Skeletal muscle tissue (tissue), 4 donors: ENCODE results near the gene DIS3L2. TPM values are rescaled to one million over a fixed set of nuclear protein-coding genes. Genes with fewer than 3 reads are reported as not detected.

Experiments
- H3K27ac ChIP-seq: one replicate; pipeline ENCODE4 v1.7.0; 2013; ENCODE audit warnings: mild to moderate bottlenecking, low read depth, low read length, inconsistent platforms
- H3K27me3 ChIP-seq, 3 donors: one replicate each; pipeline ENCODE4 v1.7.0; 2013; ENCODE audit warnings: low read length in 3 of 3; ENCODE audit not compliant: control insufficient read depth in 3 of 3, insufficient read depth in 3 of 3
- H3K36me3 ChIP-seq, 3 donors: one replicate each; pipeline ENCODE4 v1.7.0; 2013; ENCODE audit warnings: low read length in 3 of 3; ENCODE audit not compliant: control insufficient read depth in 3 of 3, insufficient read depth in 3 of 3
- H3K4me1 ChIP-seq, 3 donors: one replicate each; pipeline ENCODE4 v1.7.0; 2013; ENCODE audit warnings: low read length in 3 of 3, mild to moderate bottlenecking in 3 of 3; ENCODE audit not compliant: control insufficient read depth in 3 of 3, insufficient read depth in 3 of 3
- H3K4me3 ChIP-seq, 3 donors: one replicate each; pipeline ENCODE4 v1.7.0; 2013; ENCODE audit warnings: low read length in 3 of 3
- H3K9ac ChIP-seq, 3 donors: one replicate each; pipeline ENCODE4 v1.7.0; 2013; ENCODE audit warnings: low read length in 3 of 3, mild to moderate bottlenecking in 3 of 3, moderate library complexity in 2 of 3, low read depth in 1 of 3
- H3K9me3 ChIP-seq, 3 donors: one replicate each; pipeline ENCODE4 v1.7.0; 2013; ENCODE audit warnings: low read length in 3 of 3; ENCODE audit not compliant: control insufficient read depth in 3 of 3
- total RNA-seq: library from RNA; depleted of rRNA; stranded (reverse); fragments of >200 nt; gene quantifications from one replicate; pipeline ENCODE4 v1.2.3, GENCODE V29; 2014
- donor health status: Osteomylitis.

The DIS3L2 gene
- total RNA-seq, 1 donor from 2014 or later = 24.0 TPM

DNA sequence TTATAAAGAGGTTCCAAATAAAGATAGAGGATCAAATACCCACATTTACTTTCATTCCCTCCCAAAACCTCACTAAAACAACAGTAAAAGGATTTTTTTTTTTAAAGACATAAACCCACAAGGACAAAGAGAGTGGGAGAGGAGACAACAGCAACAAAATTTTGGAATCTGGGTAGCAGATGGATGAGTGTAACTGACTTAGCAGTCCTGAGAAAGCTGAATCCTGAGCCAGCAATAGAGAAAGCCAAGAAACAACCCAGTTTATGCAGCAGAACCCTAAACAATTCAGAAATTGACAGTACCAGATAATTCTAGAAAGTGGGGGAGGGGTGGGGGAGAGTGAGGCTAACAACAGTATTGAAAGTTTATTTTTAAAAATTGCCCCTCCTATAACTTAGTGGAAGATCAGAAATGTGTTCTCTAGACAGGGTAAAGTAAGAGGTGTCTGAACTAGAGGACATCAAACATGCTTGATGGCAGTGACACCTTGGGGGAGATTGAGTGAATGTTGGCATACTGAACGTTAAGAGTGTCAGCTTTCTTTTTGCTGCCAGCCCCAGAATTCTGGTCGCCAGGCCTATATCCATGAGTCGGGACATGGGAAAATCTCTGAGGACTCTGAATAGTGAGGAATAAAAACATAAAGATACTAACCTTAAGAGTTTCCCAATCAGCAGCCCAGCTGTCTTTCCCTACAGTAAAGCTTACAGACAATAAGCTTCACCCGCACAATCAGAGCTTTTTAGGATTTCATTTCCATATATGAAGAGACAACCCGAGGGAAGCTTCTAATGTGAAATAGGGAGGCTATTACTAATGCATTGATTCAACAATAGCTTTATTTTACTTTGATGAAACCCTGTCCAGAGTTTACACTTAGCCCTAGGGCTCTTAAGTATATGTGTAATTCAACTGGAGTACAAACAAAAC lies 289.0 kb downstream of the DIS3L2 start:
- H3K4me1 ChIP-seq = no peaks in the 10 kb centered on the region
- no peak overlapping the region for H3K27ac ChIP-seq
- no peaks in the 10 kb centered on the region for H3K9me3 ChIP-seq
- peaks cover 4 to 12% (median 11%) of the 10 kb centered on the region in 3 donors for H3K36me3 ChIP-seq
- H3K4me3 ChIP-seq = no peak overlapping the region
- H3K27me3 ChIP-seq = no peaks in the 10 kb centered on the region
- no peak overlapping the region for H3K9ac ChIP-seq

DNA sequence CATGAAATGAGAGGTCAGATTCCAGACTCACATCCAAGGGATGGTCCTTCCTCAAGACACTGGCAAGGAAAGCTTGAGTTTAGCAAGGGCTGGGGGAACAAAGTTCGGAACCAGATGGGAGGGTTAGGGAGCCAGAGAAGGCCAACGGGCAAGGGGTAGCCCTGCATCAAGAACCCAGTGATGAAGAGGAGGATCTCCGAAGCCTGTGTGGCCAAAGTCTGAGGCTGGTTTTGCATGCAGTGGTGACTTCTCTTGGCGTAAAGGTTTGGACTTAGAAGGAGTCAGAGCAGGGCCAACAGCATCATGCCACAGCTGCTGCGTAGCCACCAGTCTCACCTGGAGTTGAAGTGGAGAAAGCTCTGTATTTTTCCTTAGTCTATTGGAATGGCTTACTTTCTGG lies 293.5 kb downstream of the DIS3L2 start:
- H3K4me3 ChIP-seq = no peak overlapping the region
- H3K27ac ChIP-seq = no peak overlapping the region
- H3K27me3 ChIP-seq = no peaks in the 10 kb centered on the region
- H3K9me3 ChIP-seq = no peaks in the 10 kb centered on the region
- no peak overlapping the region for H3K9ac ChIP-seq
- peaks cover 0 to 5% (median 0%) of the 10 kb centered on the region in 3 donors for H3K36me3 ChIP-seq
- peaks cover 0 to 8% (median 4%) of the 10 kb centered on the region in 3 donors for H3K4me1 ChIP-seq

DNA sequence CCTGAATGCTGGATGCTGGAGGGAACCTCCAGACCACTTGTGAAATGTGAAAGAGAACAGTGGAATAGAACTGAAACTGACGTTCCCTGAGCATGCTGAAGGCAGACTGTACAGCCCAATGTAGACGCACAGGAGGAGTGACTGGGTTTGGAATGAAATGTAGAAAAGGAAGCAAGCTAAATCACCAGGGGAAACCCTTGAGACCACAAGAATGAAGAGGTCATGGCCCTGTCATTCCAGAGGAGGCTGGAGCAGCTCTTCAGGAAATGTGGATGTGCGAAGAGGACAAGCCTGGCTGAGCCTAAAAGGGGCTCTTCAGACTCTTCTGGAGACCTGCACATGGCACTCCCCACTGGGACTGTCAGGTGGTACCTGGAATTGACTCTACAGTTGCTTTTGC lies 298.6 kb downstream of the DIS3L2 start:
- no peak overlapping the region for H3K4me3 ChIP-seq
- H3K27me3 ChIP-seq = no peaks in the 10 kb centered on the region
- H3K36me3 ChIP-seq = peaks cover 15 to 21% (median 18%) of the 10 kb centered on the region in 3 donors
- H3K9ac ChIP-seq = no peak overlapping the region
- H3K4me1 ChIP-seq = peaks cover 4 to 11% (median 4%) of the 10 kb centered on the region in 3 donors
- no peaks in the 10 kb centered on the region for H3K9me3 ChIP-seq
- H3K27ac ChIP-seq = no peak overlapping the region

DNA sequence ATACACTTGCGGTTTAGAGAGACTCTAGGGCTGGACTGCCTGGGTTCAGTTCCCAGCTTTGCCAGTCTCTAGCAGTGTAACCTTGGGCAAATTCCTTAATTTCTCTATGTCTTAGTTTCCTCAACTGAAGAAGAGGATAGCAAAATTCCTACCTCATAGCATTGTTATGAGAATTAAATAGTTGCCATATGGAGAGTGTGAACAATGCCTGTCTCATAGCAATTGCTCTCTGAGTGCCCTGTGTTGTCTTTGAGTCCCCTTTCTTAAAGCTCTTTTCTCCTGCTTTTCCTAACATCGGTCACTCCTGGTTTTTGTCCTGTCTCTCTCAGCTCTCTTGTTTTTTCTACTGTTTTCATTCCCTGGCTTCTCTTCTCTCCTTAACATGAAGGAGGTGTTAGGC lies 300.3 kb downstream of the DIS3L2 start:
- Histone ChIP-seq H3K4me1 (peaks cover 4 to 11% (median 4%) of the 10 kb centered on the region in 3 donors), H3K36me3 (peaks cover 20 to 21% (median 21%) of the 10 kb centered on the region in 3 donors), H3K4me3 (no peak overlapping the region), H3K9me3 (no peaks in the 10 kb centered on the region), H3K27me3 (no peaks in the 10 kb centered on the region), H3K27ac (no peak overlapping the region), H3K9ac (no peak overlapping the region)

DNA sequence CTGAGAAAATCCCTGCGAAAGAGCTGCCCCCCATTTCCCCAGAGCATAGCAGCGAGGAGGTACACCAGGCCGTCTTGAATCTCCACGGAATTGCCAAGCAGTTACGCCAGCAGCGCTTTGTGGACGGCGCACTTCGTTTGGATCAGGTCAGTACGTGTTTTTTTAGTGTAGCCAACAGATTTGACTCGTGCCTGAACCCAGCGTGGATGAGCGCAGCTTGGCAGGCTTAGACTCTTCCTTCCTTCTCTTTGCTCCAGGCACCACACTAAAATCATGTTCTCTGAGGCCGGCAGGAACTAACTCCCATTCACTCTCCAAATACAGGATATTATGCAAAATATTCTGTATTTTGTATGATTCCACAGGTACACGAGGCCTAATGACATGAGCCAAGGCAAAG lies 301.8 kb downstream of the DIS3L2 start:
- H3K4me3 ChIP-seq = no peak overlapping the region
- H3K9me3 ChIP-seq = no peaks in the 10 kb centered on the region
- H3K4me1 ChIP-seq = peaks cover 4 to 11% (median 4%) of the 10 kb centered on the region in 3 donors
- peaks cover 20 to 21% (median 21%) of the 10 kb centered on the region in 3 donors for H3K36me3 ChIP-seq
- H3K9ac ChIP-seq = no peak overlapping the region
- no peaks in the 10 kb centered on the region for H3K27me3 ChIP-seq
- no peak overlapping the region for H3K27ac ChIP-seq

DNA sequence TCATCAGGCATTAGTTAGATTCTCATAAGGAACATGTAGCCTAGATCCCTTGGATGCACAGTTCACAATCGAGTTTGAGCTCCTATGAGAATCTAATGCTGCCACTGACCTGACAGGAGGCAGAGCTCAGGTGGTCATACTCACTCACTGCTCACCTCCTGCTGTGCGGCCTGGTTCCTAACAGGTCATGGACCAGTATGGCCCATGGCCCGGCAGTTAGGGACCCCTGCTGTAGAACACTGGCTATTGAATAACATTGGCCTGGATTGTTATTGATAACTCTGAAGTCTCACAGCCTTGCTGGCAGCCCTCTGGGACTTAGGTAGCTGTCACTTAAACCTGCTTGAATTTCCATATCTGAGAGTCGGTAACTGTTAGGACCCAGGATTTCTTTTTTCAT lies 302.6 kb downstream of the DIS3L2 start:
- Histone ChIP-seq H3K9ac (no peak overlapping the region), H3K27ac (no peak overlapping the region), H3K27me3 (no peaks in the 10 kb centered on the region), H3K4me1 (peaks cover 4 to 11% (median 4%) of the 10 kb centered on the region in 3 donors), H3K4me3 (no peak overlapping the region), H3K9me3 (no peaks in the 10 kb centered on the region), H3K36me3 (peaks cover 20 to 21% (median 21%) of the 10 kb centered on the region in 3 donors)

DNA sequence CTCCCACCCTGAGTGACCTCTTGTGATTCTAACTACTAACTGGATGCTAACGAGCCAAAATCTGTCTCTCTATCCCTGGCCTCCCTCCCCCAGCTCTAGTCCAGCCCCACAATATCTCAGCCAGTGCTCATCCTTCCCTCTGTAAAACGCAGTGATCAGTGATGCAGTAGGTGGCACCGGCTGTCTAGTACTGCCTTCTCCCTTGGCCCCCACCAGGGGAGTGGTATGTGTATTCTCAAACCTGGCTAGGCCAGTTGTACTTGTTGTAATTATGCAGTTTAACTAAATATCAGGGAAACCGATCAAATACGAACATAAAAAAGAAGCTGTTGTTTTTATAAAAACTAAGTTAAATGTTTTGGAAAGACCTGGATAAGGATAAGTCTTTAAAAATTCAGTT lies 303.8 kb downstream of the DIS3L2 start:
- Histone ChIP-seq H3K27me3 (no peaks in the 10 kb centered on the region), H3K9me3 (no peaks in the 10 kb centered on the region), H3K4me1 (peaks cover 0 to 4% (median 3%) of the 10 kb centered on the region in 3 donors), H3K9ac (no peak overlapping the region), H3K4me3 (no peak overlapping the region), H3K27ac (no peak overlapping the region), H3K36me3 (peaks cover 19 to 21% (median 20%) of the 10 kb centered on the region in 3 donors)

DNA sequence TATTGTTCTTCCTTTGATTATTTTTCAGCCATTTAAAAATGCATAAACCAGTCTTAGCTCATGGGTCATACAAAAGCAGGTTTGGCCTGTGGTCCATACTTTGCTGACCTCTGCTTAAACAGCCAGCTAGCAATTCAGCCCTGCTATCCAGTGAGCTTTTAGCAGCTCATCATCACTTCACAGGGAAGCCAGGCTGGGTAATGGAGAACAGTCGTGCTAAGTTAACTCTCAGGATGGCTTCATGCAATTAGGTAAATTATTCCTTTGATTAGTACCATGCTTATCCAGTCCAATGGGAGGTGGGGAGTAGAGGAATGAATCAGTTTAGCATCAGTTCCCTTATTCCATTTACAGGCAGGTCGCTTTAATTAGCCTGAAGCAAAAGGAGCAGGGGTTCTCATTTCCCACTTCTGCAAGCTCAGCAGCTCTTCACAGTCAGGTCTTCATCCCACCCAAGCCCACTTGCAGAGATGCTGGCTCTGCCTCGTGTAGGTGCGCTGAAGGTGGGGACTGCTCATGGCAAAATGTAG lies 307.2 kb downstream of the DIS3L2 start:
- H3K4me3 ChIP-seq = no peak overlapping the region
- H3K9me3 ChIP-seq = no peaks in the 10 kb centered on the region
- H3K36me3 ChIP-seq = peaks cover 9 to 16% (median 14%) of the 10 kb centered on the region in 3 donors
- no peak overlapping the region for H3K9ac ChIP-seq
- H3K27me3 ChIP-seq = no peaks in the 10 kb centered on the region
- no peaks in the 10 kb centered on the region for H3K4me1 ChIP-seq
- H3K27ac ChIP-seq = no peak overlapping the region

DNA sequence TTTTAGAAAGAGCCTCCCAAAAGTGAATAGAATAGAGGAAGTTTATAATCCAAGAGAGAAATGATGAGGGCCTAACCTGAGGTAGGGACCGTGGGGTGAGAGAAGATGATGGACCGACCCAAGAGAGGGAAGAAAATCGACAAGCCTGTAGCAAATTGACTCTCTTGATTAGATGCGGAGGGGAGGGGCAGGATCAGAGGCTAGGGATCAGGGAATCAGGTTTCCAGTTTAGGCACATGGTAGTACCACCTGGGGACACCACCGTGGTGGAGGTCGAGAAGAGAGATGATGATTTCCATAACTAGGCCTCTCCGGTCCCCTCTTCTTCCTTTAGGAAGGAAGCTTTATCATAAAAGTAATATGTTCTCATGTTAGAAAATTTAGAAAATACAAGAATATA lies 308.4 kb downstream of the DIS3L2 start:
- Histone ChIP-seq H3K27ac (no peak overlapping the region), H3K4me1 (peaks cover 0 to 6% (median 3%) of the 10 kb centered on the region in 3 donors), H3K9ac (no peak overlapping the region), H3K36me3 (peaks cover 0 to 8% (median 5%) of the 10 kb centered on the region in 3 donors), H3K27me3 (no peaks in the 10 kb centered on the region), H3K4me3 (no peak overlapping the region), H3K9me3 (no peaks in the 10 kb centered on the region)
